Muscle of leg (tissue), 11 donors: ENCODE results near the gene RND3. TPM values are rescaled to one million over a fixed set of nuclear protein-coding genes. Genes with fewer than 3 reads are reported as not detected.
A peak's percentile ranks its signal among the peaks of the same experiment; 100 is the strongest.

ENCODE experiments used
- DNase-seq: peaks from one replicate; pipeline ENCODE4 v3.0.0; 2013
- H3K27ac ChIP-seq: one replicate; pipeline ENCODE4 v1.5.1; 2013; ENCODE audit warnings: mild to moderate bottlenecking, low read length, control low read depth
- H3K27me3 ChIP-seq: one replicate; pipeline ENCODE4 v1.6.1; 2013; ENCODE audit warnings: low read length; ENCODE audit not compliant: control insufficient read depth, insufficient read depth
- H3K36me3 ChIP-seq: one replicate; pipeline ENCODE4 v1.6.1; 2013; ENCODE audit warnings: low read length; ENCODE audit not compliant: control insufficient read depth, insufficient read depth
- H3K4me1 ChIP-seq: one replicate; pipeline ENCODE4 v1.6.1; 2013; ENCODE audit warnings: low read length; ENCODE audit not compliant: control insufficient read depth, insufficient read depth
- H3K4me3 ChIP-seq: one replicate; pipeline ENCODE4 v1.5.1; 2013; ENCODE audit warnings: low read length, control low read depth
- H3K9me3 ChIP-seq: replicated peaks from 2 replicates; pipeline ENCODE4 v1.6.1; 2013; ENCODE audit warnings: low read depth, low read length; ENCODE audit not compliant: control insufficient read depth
- WGBS: methylation state at CpG from one replicate; pipeline ENCODE4 v1.1.5; 2013; ENCODE audit warnings: missing lambda C conversion rate; ENCODE audit not compliant: insufficient coverage; 5-methylcytosine and 5-hydroxymethylcytosine counted together
- polyA plus RNA-seq, 8 donors: library from polyadenylated mRNA; unstranded; fragments of 120-200 nt; gene quantifications; one replicate each; pipeline versions ENCODE4 v1.2.1 to v1.2.3, GENCODE V29; 2013; ENCODE audit warnings: inconsistent platforms in 1 of 8, low replicate concordance in 1 of 8; ENCODE audit not compliant: insufficient read length in 8 of 8, insufficient read depth in 1 of 8
- total RNA-seq: library from RNA; stranded (reverse); fragments of 120-200 nt; gene quantifications from one replicate; pipeline ENCODE4 v1.2.4, GENCODE V29; 2013

RND3 gene
- total and polyA plus RNA-seq, 9 donors: 36.3 to 81.7 (median 44.6) TPM

DNA sequence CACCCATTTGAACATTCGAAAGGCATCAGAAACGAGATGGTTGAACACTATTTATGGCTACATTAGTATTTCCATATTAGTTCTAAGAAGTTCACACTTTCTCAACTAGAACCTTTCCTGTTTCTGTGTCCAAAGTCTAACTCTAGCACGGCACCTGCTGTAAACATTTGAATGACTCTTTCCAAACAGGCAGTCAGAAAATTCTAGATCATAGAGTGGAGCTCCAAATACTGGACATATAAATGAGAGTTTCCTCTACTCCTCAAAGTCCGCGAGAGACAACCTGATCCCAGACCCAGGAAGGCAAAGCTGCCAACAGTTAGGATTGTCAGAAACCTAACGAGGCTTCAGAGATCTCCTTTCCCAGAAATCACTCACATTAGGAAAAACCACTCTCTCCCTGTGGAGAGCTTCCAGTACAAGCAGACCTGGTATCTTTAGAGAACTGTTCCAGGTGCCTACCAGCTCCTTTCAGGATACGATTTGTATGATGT lies 10.6 kb downstream of the RND3 start:
- H3K27ac ChIP-seq: peak overlapping the region; percentile 45
- WGBS: no CpG with 5 or more reads among the region's 7 CpGs
- H3K4me1 ChIP-seq: peaks cover 26% of the 10 kb centered on the region
- no peaks in the 10 kb centered on the region for H3K9me3 ChIP-seq
- H3K36me3 ChIP-seq: peaks cover 19% of the 10 kb centered on the region
- no peak for DNase-seq
- no peaks in the 10 kb centered on the region for H3K27me3 ChIP-seq
- no peak overlapping the region for H3K4me3 ChIP-seq

DNA sequence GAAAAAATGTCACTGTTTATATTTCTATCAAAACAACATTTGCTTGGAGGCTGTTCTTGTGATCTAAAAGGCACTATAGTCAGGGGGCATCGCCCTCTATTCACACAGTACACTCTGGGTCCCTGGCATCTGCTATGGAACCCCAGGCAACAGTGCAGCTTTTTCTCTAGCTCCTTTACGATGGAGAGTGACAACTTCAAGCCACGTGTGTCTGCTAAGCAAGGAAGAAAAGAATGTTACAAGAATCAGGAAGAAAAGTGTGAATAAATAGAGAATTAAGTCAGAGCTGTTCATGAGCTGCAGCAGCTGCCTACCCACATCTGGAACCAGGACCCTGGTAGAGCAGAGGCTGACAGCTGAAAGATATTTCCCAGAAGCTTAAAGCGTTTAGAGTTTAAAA lies 11.2 kb downstream of the RND3 start:
- H3K4me3 ChIP-seq: no peak overlapping the region
- peak overlapping the region; percentile 43 for H3K27ac ChIP-seq
- no peaks in the 10 kb centered on the region for H3K27me3 ChIP-seq
- no peak for DNase-seq
- no peaks in the 10 kb centered on the region for H3K9me3 ChIP-seq
- peaks cover 24% of the 10 kb centered on the region for H3K4me1 ChIP-seq
- H3K36me3 ChIP-seq: peaks cover 21% of the 10 kb centered on the region
- 11% methylated on average over 3 of the region's 4 CpGs for WGBS

DNA sequence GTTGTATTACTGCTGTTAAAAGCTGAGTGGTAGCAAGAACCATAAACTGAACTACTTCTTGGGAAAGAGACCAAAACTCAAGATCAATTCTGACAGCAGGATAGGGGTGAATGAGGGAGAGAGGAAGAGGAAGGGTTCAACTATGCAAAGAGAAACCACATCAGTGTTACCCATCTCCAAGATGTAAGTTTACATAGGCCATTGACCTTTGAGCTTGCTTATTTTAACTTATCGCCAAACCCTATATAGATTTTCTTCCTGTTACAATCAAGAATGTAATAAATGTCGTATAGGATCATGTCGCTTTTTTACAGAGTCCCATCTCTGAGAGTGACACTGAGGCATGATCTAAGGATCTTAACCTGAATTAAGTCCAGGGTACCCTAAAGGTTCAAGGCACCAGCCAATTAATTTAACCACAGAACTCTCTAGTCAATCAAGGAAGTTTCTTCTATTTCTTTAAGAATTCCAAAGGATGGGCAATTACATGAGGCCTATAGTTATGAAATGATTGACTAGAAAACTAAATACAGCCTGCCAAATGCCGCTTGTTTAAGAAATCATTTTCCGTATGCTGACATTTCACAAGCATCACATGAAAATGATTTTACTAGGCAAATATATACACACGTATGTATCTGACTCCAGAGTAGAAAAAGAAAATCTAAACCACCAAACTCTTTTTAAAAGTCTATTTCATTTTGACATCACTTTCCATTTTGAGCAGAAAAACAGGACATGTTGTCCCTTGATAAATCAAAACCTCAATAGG lies 11.8 kb downstream of the RND3 start:
- Histone ChIP-seq H3K9me3 (no peaks in the 10 kb centered on the region), H3K4me1 (peaks cover 24% of the 10 kb centered on the region), H3K27me3 (no peaks in the 10 kb centered on the region), H3K27ac (peak overlapping the region; percentile 43), H3K4me3 (no peak overlapping the region), H3K36me3 (peaks cover 19% of the 10 kb centered on the region)
- no CpG with 5 or more reads among the region's 6 CpGs for WGBS
- no peak for DNase-seq

DNA sequence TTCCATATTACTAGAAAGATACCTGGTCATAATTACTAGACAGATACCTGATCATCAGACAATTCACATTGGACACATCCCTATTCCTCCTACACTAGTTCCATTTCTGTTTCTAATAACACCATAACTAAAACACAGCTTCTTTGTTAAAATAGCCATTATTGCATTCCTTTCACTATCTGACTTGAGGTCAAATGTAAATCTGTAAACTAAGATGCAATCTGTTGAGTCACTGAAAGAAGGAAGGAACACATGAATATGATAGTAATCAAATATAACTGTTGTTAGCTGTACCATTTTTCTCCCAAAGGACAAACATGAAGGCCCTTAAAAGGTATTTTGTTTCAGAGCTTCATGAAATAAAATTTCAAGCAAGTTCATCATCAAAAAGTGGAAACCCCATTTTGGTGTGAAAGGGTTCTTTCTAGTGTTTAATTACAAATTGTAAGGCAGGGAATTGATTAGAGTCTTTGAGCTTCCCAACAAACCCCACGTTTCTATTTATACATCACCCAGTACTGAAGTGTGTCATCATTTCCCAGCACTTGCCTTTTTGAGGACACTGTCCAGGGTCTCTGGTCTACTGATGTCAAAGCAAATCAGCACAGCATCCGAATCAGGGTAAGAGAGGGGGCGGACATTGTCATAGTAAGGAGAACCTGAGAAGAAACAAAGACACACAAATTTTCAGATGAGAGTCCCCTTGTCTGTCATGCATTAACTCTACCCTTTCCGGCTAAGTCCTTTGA lies 13.0 kb downstream of the RND3 start:
- WGBS: no CpG with 5 or more reads among the region's 4 CpGs
- H3K27ac ChIP-seq: no peak overlapping the region

DNA sequence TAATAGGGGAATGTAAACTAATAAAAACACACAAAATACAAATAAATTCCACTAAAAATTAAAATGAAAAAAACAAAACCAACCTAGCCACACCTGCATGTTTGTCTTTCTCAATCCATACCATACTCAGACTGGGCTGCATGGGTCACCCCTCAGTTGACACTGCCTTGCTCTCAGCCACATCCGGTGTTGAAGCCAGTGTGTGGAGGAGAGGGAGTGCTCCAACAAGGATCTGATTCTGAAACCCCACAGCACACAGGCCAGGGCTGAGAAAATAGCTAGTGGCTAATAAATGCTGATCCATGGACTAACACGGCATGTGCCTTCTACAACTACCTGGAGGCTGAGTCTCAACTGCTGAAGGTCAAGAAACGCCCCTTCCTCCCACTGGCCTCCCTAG lies 13.7 kb downstream of the RND3 start:
- H3K27ac ChIP-seq: no peak overlapping the region
- H3K9me3 ChIP-seq: no peaks in the 10 kb centered on the region
- no peaks in the 10 kb centered on the region for H3K27me3 ChIP-seq
- peaks cover 34% of the 10 kb centered on the region for H3K36me3 ChIP-seq
- no CpG with 5 or more reads among the region's 3 CpGs for WGBS
- H3K4me1 ChIP-seq: peaks cover 18% of the 10 kb centered on the region
- H3K4me3 ChIP-seq: no peak overlapping the region
- DNase-seq: no peak

More for the DNA sequence above, 13.0 kb downstream of the RND3 start:
- Histone ChIP-seq H3K4me1 (peaks cover 22% of the 10 kb centered on the region), H3K9me3 (no peaks in the 10 kb centered on the region), H3K36me3 (peaks cover 30% of the 10 kb centered on the region), H3K4me3 (no peak overlapping the region), H3K27me3 (no peaks in the 10 kb centered on the region)
- DNase-seq: no peak

DNA sequence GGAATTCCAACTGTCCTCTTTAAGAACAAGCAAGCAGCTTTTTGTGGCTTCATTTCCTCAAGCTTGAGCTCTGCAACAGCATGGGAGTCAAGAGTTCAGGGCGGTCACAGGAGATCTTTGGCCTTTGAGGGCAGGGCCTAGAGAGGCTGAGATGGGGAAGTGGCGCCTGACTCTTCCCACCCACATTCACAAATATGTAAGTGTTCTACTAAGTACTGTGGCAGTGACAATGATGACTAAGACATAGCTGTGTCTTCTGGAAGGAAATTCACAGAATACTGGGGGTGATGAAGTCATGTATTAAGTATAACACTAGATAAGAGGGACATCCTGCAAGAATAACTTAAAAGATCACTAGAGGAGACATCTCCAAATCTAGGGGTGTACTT lies 15.0 kb downstream of the RND3 start:
- Histone ChIP-seq H3K4me3 (no peak overlapping the region), H3K4me1 (peaks cover 16% of the 10 kb centered on the region), H3K36me3 (peaks cover 34% of the 10 kb centered on the region), H3K9me3 (no peaks in the 10 kb centered on the region), H3K27ac (no peak overlapping the region), H3K27me3 (no peaks in the 10 kb centered on the region)
- no CpG with 5 or more reads among the region's 2 CpGs for WGBS
- DNase-seq: peak; percentile 48

DNA sequence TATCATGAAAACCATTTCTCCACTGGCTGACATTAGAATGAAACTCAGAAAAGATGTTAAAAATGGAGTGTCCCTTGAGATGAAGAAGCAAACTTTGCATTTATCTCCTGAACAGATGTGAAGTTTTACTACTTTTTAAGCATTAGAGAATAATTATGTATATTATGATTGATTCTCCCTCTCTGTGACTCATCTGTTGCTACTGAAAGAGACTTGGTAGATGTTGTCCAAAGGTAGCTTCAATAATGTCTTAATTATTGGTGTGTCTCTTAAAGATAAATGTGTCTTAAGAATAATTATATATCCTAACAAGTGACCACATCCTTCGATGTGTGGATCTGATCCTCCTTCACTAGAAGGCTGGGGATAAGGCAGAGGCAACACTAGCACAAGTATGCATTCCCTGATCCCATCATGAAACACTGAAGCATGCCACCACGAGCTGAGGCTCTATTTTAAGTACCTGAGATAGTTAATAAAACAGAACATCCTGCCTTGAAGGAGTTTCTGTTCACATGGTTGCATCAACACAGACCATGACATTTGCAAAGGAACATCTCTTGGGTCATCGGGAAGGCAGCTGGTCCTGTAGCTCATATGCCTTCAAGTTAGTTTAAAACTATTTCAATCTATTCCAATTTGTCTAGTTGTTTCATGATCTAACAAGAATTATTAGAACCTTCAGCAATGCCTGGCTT lies 15.5 kb downstream of the RND3 start:
- Histone ChIP-seq H3K36me3 (peaks cover 34% of the 10 kb centered on the region), H3K4me1 (peaks cover 12% of the 10 kb centered on the region)
- WGBS: 67% methylated on average over 2 of the region's 3 CpGs

DNA sequence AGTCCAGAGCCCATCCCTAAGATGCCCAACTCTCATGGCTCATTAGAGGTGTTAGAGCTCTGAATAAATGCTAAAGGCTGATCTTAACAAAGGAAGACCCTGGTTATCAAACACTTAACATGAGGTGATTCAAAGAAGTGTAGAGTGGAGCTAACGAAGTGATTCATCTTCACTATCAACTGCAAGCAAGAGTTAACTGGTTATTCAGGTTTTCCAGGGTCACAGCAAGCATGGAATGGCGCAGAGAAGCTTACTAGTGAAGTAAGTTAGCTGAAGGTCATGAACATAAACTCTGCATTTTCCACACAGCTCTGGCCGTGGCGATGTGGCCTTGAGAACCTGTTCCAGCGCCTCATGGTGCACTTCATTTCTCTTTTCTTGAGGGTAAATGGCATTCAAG lies 17.0 kb downstream of the RND3 start:
- Histone ChIP-seq H3K36me3 (peaks cover 32% of the 10 kb centered on the region), H3K4me1 (peaks cover 5% of the 10 kb centered on the region), H3K27me3 (no peaks in the 10 kb centered on the region), H3K4me3 (no peak overlapping the region), H3K27ac (no peak overlapping the region), H3K9me3 (no peaks in the 10 kb centered on the region)
- WGBS: 86% methylated on average over 3 of the region's 5 CpGs
- no peak for DNase-seq

More for the DNA sequence above, 15.5 kb downstream of the RND3 start:
- H3K27me3 ChIP-seq: no peaks in the 10 kb centered on the region
- no peak for DNase-seq
- no peaks in the 10 kb centered on the region for H3K9me3 ChIP-seq
- H3K4me3 ChIP-seq: no peak overlapping the region
- no peak overlapping the region for H3K27ac ChIP-seq

DNA sequence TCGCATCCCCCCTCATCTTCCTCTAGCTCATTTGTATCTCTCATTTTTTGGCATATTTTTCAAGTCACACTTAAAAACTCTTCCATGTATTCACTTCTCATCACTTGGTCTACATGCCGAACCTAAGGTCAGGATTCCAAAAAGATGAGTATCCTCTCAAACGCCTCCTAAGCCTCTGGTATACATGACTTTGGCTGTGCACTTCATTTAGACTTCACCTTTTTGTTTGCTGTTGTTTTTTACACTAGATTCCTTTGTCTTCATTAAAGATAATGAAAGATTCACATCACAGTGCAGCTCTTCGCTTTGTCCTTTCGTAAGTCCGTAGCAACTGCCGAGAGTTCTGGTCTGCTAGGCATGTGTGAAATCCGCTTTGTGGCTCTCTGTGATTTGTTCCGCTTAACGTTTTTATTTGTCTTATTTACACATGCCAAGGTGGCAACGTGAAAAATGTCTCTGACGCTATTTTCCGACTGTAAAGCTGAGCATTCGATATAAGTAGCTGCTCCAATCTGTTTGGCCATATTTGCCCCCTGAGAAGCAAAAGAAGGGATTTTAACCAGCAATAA lies 17.7 kb downstream of the RND3 start:
- H3K4me1 ChIP-seq: peaks cover 3% of the 10 kb centered on the region
- DNase-seq: no peak
- H3K27me3 ChIP-seq: no peaks in the 10 kb centered on the region
- H3K9me3 ChIP-seq: no peaks in the 10 kb centered on the region
- no peak overlapping the region for H3K4me3 ChIP-seq
- peaks cover 27% of the 10 kb centered on the region for H3K36me3 ChIP-seq
- WGBS: 70% methylated on average over 10 of the region's 14 CpGs
- no peak overlapping the region for H3K27ac ChIP-seq
